HEK293 (cell line): ENCODE data around the gene KLHL25.

Experiments used
- CTCF ChIP-seq: fragments of 450-650 bp; formaldehyde crosslinking; IDR thresholded peaks from 2 replicates; pipeline ENCODE4 v1.5.1; 2016; ENCODE audit warnings: missing biosample characterization, missing genetic modification characterization
- MZF1 ChIP-seq: fragments of 450-650 bp; formaldehyde crosslinking; IDR thresholded peaks from 2 replicates; pipeline ENCODE4 v1.5.1; 2017; ENCODE audit warnings: missing biosample characterization, missing genetic modification characterization, borderline replicate concordance
- PBX3 ChIP-seq: sonication (generic); formaldehyde crosslinking; IDR thresholded peaks from 2 replicates; pipeline ENCODE4 v1.8.1; 2022; ENCODE audit warnings: mild to moderate bottlenecking, moderate library complexity, missing genetic modification reagents
- YY1 ChIP-seq: fragments of 450-650 bp; formaldehyde crosslinking; IDR thresholded peaks from 2 replicates; pipeline ENCODE4 v1.5.1; 2018; ENCODE audit warnings: missing biosample characterization, missing genetic modification characterization

- TF ChIP-seq CTCF (tag by site-specific recombination) = no peak
- no peak for TF ChIP-seq PBX3
- no peak for TF ChIP-seq MZF1 (tag by site-specific recombination)
- TF ChIP-seq YY1 (tag by site-specific recombination) = no peak
These were observed 37.4 kb downstream of the KLHL25 start for GRCh38 chr15:85757073-85757938.
